Measurements from ENCODE around the gene ISL2.

Gene ISL2

GRCh38 chr15:76313731-76314130 lies 22.8 kb upstream of the ISL2 start:
- no peak for TF ChIP-seq CTCF (IDR thresholded peaks at IDR 0.05; ENCODE audit: borderline replicate concordance, control extremely low read depth, extremely low read depth, insufficient read depth, missing control alignments)
- no peak for DNase-seq (ENCODE audit: low spot score)
- in situ Hi-C loops (cut with MboI; ENCODE audit: low sequenced_read_pairs, unreplicated experiment) = no loop called here

GRCh38 chr15:76320012-76320411 lies 16.6 kb upstream of the ISL2 start:
- in situ Hi-C loops (cut with MboI; ENCODE audit: low sequenced_read_pairs, unreplicated experiment) = no loop called here
- TF ChIP-seq CTCF (IDR thresholded peaks at IDR 0.05; ENCODE audit: borderline replicate concordance, control extremely low read depth, extremely low read depth, insufficient read depth, missing control alignments) = no peak
- no peak for DNase-seq (ENCODE audit: low spot score)

- no peak for DNase-seq (ENCODE audit: low spot score)
- TF ChIP-seq CTCF (IDR thresholded peaks at IDR 0.05; ENCODE audit: borderline replicate concordance, control extremely low read depth, extremely low read depth, insufficient read depth, missing control alignments) = no peak
- in situ Hi-C loops (cut with MboI; ENCODE audit: low sequenced_read_pairs, unreplicated experiment) = no loop called here
Measured at GRCh38 chr15:76321171-76321570, 15.4 kb upstream of the ISL2 start.

- TF ChIP-seq CTCF (IDR thresholded peaks at IDR 0.05; ENCODE audit: borderline replicate concordance, control extremely low read depth, extremely low read depth, insufficient read depth, missing control alignments) = no peak
- in situ Hi-C loops (cut with MboI; ENCODE audit: low sequenced_read_pairs, unreplicated experiment) = no loop called here
Measured at GRCh38 chr15:76321602-76322001, 15.0 kb upstream of the ISL2 start.

GRCh38 chr15:76324066-76324465 lies 12.5 kb upstream of the ISL2 start:
- no peak for DNase-seq (ENCODE audit: low spot score)
- in situ Hi-C loops (cut with MboI; ENCODE audit: low sequenced_read_pairs, unreplicated experiment) = no loop called here
- no peak for TF ChIP-seq CTCF (IDR thresholded peaks at IDR 0.05; ENCODE audit: borderline replicate concordance, control extremely low read depth, extremely low read depth, insufficient read depth, missing control alignments)

More at GRCh38 chr15:76321602-76322001, 15.0 kb upstream of the ISL2 start:
- no peak for DNase-seq (ENCODE audit: low spot score)

GRCh38 chr15:76325704-76326103 lies 10.9 kb upstream of the ISL2 start:
- in situ Hi-C loops (cut with MboI; ENCODE audit: low sequenced_read_pairs, unreplicated experiment) = no loop called here
- DNase-seq (ENCODE audit: low spot score) = no peak
- TF ChIP-seq CTCF (IDR thresholded peaks at IDR 0.05; ENCODE audit: borderline replicate concordance, control extremely low read depth, extremely low read depth, insufficient read depth, missing control alignments) = no peak

Data from GM13976 (cell line).